Measurements from ENCODE around the gene GGA2. TPM values are rescaled to one million over a fixed set of nuclear protein-coding genes. Genes with fewer than 3 reads are reported as not detected.

Gene GGA2, protein sequence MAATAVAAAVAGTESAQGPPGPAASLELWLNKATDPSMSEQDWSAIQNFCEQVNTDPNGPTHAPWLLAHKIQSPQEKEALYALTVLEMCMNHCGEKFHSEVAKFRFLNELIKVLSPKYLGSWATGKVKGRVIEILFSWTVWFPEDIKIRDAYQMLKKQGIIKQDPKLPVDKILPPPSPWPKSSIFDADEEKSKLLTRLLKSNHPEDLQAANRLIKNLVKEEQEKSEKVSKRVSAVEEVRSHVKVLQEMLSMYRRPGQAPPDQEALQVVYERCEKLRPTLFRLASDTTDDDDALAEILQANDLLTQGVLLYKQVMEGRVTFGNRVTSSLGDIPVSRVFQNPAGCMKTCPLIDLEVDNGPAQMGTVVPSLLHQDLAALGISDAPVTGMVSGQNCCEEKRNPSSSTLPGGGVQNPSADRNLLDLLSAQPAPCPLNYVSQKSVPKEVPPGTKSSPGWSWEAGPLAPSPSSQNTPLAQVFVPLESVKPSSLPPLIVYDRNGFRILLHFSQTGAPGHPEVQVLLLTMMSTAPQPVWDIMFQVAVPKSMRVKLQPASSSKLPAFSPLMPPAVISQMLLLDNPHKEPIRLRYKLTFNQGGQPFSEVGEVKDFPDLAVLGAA
- 161 TPM for total RNA-seq
- long read RNA-seq, full-length matches to known transcripts, result 146 of 245 reads
- long read RNA-seq, partial matches to known transcripts, result 50 of 245 reads
- long read RNA-seq, other reads (novel, unspliced or antisense), result 49 of 245 reads

DNA sequence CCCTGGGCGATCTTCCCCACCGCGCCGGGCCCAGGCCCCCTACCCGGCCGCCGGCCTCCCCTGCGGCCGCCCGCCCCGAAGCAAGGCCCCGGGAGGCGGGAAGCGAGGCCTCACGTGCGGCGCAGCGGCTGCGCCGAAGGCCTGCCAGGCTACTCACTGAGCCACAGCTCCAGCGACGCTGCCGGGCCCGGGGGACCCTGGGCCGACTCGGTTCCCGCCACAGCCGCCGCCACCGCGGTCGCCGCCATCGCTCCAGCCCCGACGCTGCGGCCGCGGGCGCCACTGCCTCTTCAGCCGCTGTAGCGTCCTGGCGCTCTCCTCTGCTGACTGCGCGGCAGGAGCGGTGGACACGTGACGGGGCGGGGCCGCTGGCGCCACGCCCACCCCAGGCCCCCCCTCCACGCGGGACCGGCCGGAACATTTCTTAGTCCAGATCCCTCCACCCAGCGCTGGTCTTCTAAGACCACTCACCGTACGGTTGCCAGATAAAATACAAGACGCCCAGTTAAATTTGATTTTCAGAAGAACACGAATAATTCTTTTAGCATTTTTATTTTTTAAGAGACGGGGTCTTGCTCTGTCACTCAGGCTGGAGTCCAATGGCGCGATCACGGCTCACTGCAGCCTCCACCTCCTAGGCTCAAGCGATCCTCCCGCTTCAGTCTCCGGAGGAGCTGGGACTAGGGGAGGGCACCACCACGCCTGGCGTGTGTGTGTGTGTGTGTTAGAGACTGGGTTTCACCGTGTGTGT is at the start of gene GGA2:
GGA2 (minus strand) TSS at position 331 of the 751 bp plus-strand sequence; CDS start at position 248, 83 bp downstream.
- H3K9me3 ChIP-seq, result no peaks in the 10 kb centered on the region
- H3K27me3 ChIP-seq, result no peaks in the 10 kb centered on the region
- peak; percentile 92 for DNase-seq
- no peak for TF ChIP-seq CTCF (IDR thresholded peaks at IDR 0.05)
- H3K4me3 ChIP-seq, result peak within 1 kb of the TSS; percentile 83
- peak; percentile 96 for ATAC-seq
- peaks cover 24% of the 10 kb centered on the region for H3K4me1 ChIP-seq
- peak within 1 kb of the TSS; percentile 87 for H3K27ac ChIP-seq
- intact Hi-C loops (cut with DNase I), result no loop called here
- H3K36me3 ChIP-seq, result no peaks in the 10 kb centered on the region

DNA sequence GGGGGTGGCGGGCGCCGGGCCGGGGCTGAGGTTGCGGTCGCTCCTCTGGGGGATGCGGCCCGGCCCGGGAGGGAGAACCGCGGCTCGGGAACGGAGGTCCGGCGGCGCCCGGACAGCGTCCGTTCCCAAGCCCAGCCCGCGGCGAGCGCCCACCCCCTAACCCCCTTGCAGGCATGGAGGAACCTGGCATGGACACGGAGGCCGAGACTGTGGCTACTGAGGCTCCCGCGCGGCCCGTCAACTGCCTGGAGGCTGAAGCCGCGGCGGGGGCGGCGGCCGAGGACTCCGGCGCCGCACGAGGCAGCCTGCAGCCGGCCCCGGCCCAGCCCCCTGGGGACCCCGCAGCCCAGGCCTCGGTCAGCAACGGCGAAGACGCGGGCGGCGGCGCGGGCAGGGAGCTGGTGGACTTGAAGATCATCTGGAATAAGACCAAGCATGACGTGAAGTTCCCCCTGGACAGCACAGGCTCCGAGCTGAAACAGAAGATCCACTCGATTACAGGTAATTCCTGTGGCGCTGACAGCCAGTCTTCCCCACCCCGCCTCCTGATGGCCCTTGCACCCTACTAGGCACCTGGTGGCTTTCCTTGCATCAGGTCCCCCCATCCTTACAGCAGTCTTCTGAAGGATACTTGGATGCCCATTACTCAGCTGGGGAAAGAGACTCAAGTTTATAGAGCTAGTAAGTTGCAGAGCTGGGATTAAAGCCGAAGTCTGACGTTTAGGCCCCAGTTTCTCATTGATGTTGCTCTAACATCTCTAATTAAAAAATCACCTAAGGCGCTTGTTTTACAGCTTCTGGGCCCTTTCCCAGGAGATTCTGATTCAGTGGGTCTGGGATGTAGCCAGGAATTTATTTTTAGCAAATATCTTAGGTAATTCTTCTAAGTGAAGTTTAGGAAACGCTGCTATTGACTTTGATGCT is 47.7 kb upstream of the GGA2 start:
- DNase-seq, result no peak
- Histone ChIP-seq H3K36me3 (peaks cover 44% of the 10 kb centered on the region), H3K27me3 (no peaks in the 10 kb centered on the region), H3K4me3 (peak overlapping the region; percentile 77), H3K27ac (peak overlapping the region; percentile 84), H3K9me3 (no peaks in the 10 kb centered on the region), H3K4me1 (peaks cover 21% of the 10 kb centered on the region)
- peak; percentile 27 for ATAC-seq
- no peak for TF ChIP-seq CTCF (IDR thresholded peaks at IDR 0.05)
- intact Hi-C loops (cut with DNase I), result no loop called here

GRCh38 chr16:23556881-23557778 is 46.8 kb upstream of the GGA2 start, which contains the start of the genes EARS2 and UBFD1:
Gene EARS2, minus strand, starts transcription at chr16:23557350. Its CDS starts 7 bp downstream, at chr16:23557343.
Gene UBFD1, plus strand, starts transcription at chr16:23557727. Its CDS starts 16 bp downstream, at chr16:23557743.
- H3K27me3 ChIP-seq, result no peaks in the 10 kb centered on the region
- intact Hi-C loops (cut with DNase I), result no loop called here
- peaks cover 44% of the 10 kb centered on the region for H3K36me3 ChIP-seq
- H3K4me1 ChIP-seq, result peaks cover 21% of the 10 kb centered on the region
- peak; percentile 97 for ATAC-seq
- H3K9me3 ChIP-seq, result no peaks in the 10 kb centered on the region
- H3K27ac ChIP-seq, result peak within 1 kb of the TSS; percentile 84
- DNase-seq, result peak; percentile 99
- peak; percentile 92 for TF ChIP-seq CTCF (IDR thresholded peaks at IDR 0.05)
- H3K4me3 ChIP-seq, result peak within 1 kb of the TSS; percentile 77

DNA sequence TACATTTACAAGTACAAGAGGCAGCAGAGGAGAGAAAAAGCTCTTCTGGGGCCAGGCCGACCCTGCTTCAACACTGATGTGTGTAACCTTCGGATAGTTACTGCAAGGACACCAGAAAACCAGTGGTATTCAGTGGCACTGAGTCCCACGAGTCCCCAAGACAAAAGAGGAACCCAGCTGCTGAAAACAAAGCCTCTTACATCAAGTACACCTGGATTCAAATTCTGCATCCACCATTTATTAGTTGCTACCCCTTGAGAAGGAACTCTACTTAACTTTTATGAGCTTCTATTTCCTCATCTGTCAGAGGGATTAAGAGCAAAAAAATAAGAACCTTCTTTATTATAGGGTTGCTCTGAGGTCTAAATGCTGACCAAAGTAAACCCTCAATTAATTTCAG is 44.2 kb upstream of the GGA2 start:
- DNase-seq, result no peak
- TF ChIP-seq CTCF (IDR thresholded peaks at IDR 0.05), result no peak
- no peak overlapping the region for H3K4me3 ChIP-seq
- peaks cover 21% of the 10 kb centered on the region for H3K4me1 ChIP-seq
- H3K27ac ChIP-seq, result no peak overlapping the region
- no peak for ATAC-seq
- peaks cover 45% of the 10 kb centered on the region for H3K36me3 ChIP-seq
- intact Hi-C loops (cut with DNase I), result no loop called here
- no peaks in the 10 kb centered on the region for H3K9me3 ChIP-seq
- no peaks in the 10 kb centered on the region for H3K27me3 ChIP-seq
